C4-2B (cell line): Measurements from ENCODE around the gene SLCO2A1.

Source experiments
- CTCF ChIP-seq: fragments of 450-650 bp; conservative IDR thresholded peaks from 2 replicates; pipeline ENCODE4 v1.5.1; 2017; ENCODE audit warnings: mild to moderate bottlenecking
- ZFX ChIP-seq: fragments of 450-650 bp; IDR thresholded peaks from 2 replicates; pipeline ENCODE4 v1.6.1; 2017

- TF ChIP-seq CTCF: no peak
- TF ChIP-seq ZFX: no peak
Measured at GRCh38 chr3:133992951-133993620, 36.6 kb downstream of the SLCO2A1 start.
